GM10266 (cell line): ENCODE results near the gene ZDHHC9.

Source experiments
- DNase-seq: peaks from one replicate; pipeline ENCODE4 v3.0.0; 2012; ENCODE audit errors: extremely low spot score
- CTCF ChIP-seq: IDR thresholded peaks from 2 replicates; pipeline ENCODE4 v1.5.1; 2012; ENCODE audit warnings: mild to moderate bottlenecking, low read depth; ENCODE audit not compliant: control insufficient read depth, insufficient read depth; ENCODE audit errors: missing control alignments

The ZDHHC9 gene

DNA sequence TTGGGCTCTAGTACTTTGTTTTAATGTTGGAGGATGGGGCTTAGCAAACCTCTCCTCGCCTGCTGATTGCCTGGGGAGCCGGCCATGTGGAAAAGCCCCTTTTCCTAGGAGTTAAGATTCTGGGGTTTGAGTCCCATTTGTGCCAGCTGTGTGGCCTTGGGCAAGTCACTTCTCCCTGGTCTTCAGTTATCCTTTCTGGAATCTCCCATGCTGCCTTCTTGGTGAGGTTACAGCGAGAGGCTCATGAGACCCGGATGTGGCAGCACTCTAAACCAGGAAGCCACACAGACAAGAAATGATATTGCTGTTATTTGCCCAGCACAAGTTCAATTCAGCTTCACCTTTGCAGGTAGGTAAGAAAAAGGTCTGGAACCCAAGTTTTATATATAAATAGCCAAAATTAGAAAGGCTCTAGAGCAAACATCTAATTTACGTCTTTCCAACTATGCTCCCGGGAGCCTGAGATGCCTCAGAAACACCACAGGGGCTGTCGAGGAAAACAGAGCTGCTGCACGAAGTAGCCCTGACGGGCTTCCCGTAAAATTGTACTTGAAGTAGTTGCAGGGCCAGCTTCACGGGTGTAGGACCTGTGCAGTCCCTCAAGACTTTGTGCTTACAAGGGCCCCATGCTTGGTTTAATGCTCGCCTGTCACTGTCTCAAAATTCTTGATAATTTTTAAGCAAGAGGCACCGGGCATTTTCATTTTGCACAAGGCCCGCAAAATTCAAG lies 72.3 kb downstream of the ZDHHC9 start:
- TF ChIP-seq CTCF = no peak
- no peak for DNase-seq

DNA sequence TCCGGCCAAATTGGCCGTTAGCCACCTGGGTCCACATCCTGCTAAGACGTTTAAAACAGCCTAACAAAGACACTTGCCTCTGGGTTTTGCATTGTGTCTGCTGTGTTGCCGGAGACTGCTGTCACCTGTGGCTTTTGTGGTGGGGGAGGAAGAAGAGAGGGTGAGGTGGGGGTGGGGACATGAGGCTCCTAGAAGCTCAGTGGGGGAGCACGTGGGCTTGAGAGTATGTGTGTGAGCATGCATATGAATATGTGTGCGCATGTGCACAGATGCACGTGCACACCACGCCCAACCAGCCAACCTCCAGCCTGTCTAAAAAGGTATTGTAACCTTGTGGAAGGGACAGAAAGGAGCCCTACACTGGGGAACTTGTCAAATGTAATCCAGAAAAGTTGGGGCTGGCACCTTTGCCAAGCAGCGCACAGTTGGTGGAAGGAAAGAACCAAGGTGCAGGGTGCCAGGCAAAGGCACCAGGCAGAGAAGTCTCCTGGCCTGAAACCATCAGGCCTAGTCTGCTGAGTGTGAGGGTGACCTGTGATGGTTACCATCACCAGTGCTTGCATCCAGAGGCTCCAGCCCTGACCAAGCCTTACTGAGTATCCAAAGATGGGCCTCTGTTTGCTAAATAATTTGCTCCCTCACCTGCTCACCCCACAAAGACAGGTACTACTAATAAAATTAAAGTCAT lies 74.1 kb downstream of the ZDHHC9 start:
- TF ChIP-seq CTCF = no peak
- peak; percentile 32 for DNase-seq

DNA sequence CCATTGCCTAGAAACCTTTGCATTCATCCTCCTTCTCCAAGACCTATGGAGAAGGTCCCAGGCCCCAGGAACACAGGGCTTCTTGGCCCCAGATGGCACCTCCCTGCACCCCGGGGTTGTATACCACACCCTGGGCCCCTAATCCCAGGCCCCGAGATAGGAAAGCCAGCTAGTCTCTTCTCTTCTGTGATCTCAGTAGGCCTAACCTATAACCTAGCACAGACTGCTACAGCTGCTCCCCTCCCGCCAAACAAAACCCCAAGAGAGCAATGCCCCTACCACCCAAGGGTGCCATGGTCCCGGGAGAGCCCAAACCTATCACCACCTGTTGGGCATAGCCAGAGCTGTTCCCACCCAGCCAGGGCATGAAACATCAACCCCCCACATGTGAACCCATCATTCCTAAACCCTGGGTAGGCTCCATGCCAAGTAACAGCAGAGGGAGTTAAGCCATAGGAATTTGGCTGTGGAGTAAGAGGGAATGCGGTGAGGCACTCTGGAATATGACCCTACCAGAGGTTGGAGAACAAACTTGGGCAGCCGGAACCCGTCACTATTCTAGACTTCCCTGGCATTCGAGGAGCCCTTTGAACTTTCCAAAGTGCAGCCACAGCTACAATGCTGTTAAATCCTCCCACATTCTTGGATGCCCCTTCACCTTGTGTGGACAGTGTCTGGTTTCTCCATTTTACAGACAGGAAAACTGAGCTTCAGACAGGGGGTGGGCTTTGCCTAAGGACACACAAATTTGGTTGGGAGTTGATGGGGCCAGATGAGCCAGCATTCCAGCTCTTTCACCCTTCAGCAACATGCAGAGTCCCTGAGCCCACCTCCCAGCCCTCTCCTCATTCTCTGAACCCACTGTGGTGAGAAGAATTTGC lies 74.9 kb downstream of the ZDHHC9 start:
- no peak for DNase-seq
- no peak for TF ChIP-seq CTCF

GRCh38 chrX:129768186-129768585 lies 75.5 kb downstream of the ZDHHC9 start:
- no peak for TF ChIP-seq CTCF

DNA sequence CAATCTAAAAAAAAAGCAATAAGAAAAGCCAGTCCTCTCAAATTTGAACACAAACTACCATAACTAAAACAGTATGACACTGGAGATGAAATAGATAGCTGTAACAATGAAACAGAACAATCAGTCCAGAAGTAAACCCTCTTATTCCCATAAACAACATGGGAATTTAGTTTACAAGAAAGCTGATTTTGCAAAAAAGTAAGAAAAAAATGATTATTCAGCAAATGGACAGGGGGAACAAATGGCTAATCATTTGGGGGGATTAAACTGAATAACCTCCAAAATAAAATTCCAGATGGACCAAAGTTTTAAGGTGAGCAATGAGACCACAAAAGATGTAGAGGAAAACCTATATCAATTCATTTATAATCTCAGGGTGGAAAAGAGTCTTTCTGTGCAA lies 80.0 kb downstream of the ZDHHC9 start:
- no peak for TF ChIP-seq CTCF
- DNase-seq = no peak

More at GRCh38 chrX:129768186-129768585, 75.5 kb downstream of the ZDHHC9 start:
- DNase-seq = no peak

DNA sequence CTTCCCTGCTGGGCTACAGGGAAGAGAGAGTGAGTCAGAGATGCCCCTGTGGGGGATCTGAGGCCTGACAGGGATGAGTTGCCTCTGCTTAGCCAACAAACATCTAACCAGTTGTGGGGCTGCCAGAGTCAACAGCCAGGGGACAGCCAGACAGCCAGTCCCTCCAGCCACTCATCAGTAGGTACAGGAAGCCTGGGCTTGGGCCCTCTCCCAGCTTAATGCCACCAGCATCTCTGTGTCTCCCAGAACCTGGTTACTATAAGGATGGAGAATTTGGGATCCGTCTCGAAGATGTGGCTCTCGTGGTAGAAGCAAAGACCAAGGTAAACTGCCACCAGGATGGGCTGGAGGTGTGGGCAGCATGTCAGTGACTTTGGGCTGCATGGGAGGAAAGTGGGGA lies 81.2 kb downstream of the ZDHHC9 start:
- TF ChIP-seq CTCF = no peak
- DNase-seq = no peak
